ENCODE results near the gene AKNA. TPM values are rescaled to one million over a fixed set of nuclear protein-coding genes. Genes with fewer than 3 reads are reported as not detected.

The AKNA gene
- total RNA-seq, 1 donor from 2014 or later, result 24.6 TPM

DNA sequence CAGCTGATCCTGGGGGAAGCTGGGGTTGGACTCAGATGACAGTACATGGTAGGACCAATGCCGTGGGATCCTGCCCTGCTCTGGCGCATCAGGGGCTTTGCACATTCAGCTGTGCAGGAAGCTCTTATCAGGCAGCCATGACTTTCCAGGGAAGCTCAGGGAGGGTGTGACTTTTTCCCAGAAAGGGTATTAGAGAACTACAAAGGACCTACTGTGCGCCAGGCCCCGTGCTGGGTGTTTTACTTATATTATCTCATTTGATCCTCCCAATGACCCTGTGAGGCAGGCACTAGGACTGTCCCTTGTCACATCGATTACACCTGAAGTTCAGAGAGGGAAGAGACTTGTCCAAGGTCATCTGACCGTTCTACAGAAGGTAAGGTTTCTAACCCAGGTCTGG lies 23.7 kb upstream of the AKNA start:
- Mint-ChIP-seq H3K4me3 (ENCODE audit: low read depth) (no peak overlapping the region), H3K36me3 (ENCODE audit: insufficient read depth) (no peaks in the 10 kb centered on the region), H3K27ac (no peak overlapping the region), H3K9me3 (ENCODE audit: low read depth) (no peaks in the 10 kb centered on the region), H3K27me3 (peaks cover 13% of the 10 kb centered on the region), H3K4me1 (ENCODE audit: low read depth) (peaks cover 1% of the 10 kb centered on the region)
- no peak for DNase-seq (ENCODE audit: low spot score, unreplicated experiment)
- TF ChIP-seq, protein P1, sequence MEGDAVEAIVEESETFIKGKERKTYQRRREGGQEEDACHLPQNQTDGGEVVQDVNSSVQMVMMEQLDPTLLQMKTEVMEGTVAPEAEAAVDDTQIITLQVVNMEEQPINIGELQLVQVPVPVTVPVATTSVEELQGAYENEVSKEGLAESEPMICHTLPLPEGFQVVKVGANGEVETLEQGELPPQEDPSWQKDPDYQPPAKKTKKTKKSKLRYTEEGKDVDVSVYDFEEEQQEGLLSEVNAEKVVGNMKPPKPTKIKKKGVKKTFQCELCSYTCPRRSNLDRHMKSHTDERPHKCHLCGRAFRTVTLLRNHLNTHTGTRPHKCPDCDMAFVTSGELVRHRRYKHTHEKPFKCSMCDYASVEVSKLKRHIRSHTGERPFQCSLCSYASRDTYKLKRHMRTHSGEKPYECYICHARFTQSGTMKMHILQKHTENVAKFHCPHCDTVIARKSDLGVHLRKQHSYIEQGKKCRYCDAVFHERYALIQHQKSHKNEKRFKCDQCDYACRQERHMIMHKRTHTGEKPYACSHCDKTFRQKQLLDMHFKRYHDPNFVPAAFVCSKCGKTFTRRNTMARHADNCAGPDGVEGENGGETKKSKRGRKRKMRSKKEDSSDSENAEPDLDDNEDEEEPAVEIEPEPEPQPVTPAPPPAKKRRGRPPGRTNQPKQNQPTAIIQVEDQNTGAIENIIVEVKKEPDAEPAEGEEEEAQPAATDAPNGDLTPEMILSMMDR (IDR thresholded peaks at IDR 0.05; ENCODE audit: unreplicated experiment), result no peak

DNA sequence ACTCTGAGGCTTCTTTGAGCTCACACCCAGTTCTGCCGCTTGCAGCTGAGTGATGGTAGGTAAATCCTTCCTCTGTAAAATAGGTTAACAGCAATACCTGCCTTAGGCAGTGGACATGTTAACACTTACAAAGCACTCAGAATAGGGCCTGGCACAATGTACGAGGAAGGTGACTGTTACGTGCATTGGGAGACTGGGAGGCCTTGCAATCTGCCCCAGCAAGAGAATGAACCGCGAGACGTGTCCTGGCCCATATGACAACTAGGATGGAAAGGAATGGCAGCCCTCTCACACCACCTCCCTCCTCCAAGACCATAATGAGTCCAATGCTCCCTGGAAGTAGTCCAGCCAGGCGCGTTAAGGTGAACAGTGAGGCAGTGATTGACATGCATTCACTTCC lies 23.1 kb upstream of the AKNA start:
- H3K9me3 Mint-ChIP-seq (ENCODE audit: low read depth), result no peaks in the 10 kb centered on the region
- peaks cover 1% of the 10 kb centered on the region for H3K4me1 Mint-ChIP-seq (ENCODE audit: low read depth)
- H3K36me3 Mint-ChIP-seq (ENCODE audit: insufficient read depth), result no peaks in the 10 kb centered on the region
- TF ChIP-seq, protein P1 (IDR thresholded peaks at IDR 0.05; ENCODE audit: unreplicated experiment), result no peak
- DNase-seq (ENCODE audit: low spot score, unreplicated experiment), result no peak
- no peak overlapping the region for H3K27ac Mint-ChIP-seq
- H3K27me3 Mint-ChIP-seq, result peaks cover 13% of the 10 kb centered on the region
- H3K4me3 Mint-ChIP-seq (ENCODE audit: low read depth), result no peak overlapping the region

DNA sequence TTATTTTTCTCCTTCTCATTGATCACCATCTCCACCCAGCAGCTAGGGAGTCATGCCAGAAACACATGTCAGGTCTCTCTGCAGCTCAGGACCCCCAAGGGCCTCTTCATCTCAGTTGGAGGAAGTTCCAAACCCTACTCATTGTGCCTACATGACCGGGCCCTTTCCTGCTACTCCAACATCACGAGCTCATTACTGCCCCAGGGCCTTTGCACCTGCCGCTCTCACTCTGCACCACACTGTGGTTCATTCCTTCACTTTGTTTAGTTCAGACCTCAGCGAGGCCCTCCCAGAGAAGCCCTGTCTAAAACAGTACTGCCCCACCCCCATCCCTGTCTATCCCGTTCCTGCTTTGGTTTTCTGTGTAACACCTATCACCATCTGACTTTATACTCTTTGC lies 22.1 kb upstream of the AKNA start:
- H3K4me3 Mint-ChIP-seq (ENCODE audit: low read depth), result no peak overlapping the region
- H3K4me1 Mint-ChIP-seq (ENCODE audit: low read depth), result peaks cover 1% of the 10 kb centered on the region
- TF ChIP-seq, protein P1 (IDR thresholded peaks at IDR 0.05; ENCODE audit: unreplicated experiment), result no peak
- H3K9me3 Mint-ChIP-seq (ENCODE audit: low read depth), result no peaks in the 10 kb centered on the region
- no peak overlapping the region for H3K27ac Mint-ChIP-seq
- DNase-seq (ENCODE audit: low spot score, unreplicated experiment), result no peak
- H3K27me3 Mint-ChIP-seq, result peaks cover 11% of the 10 kb centered on the region
- H3K36me3 Mint-ChIP-seq (ENCODE audit: insufficient read depth), result no peaks in the 10 kb centered on the region

DNA sequence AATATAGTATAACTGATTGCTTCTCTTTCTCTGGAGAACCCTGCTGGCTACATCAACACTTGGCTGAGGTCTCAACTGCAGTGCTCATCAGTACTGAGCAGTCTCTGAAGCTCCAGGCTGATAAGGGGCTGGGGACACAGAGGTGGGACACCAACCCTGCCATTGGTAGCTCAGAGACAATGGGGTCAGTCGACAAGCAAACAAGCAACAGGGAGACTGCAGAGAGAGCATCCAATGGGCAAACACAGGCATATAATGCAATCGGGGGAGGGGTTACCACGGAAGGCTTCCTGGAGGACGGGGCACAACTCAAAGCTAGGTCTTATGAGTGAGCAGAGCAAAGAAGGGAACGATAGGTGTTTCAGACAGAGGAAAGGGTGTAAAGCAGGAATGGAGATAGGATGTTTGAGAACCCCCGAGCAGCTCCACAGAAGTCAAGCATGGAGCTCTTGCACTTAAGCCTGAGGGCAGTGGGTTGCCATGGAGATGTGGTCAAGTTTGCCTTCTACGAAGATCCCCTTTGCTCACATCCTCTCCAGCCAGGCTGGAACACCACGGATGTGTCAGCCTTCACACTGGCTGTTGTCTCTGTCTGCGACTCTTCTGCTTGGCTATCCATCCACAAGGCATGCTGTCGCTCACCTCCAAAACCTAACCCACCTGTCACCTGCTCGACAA lies 21.5 kb upstream of the AKNA start:
- DNase-seq (ENCODE audit: low spot score, unreplicated experiment), result no peak
- no peaks in the 10 kb centered on the region for H3K9me3 Mint-ChIP-seq (ENCODE audit: low read depth)
- H3K27ac Mint-ChIP-seq, result no peak overlapping the region

DNA sequence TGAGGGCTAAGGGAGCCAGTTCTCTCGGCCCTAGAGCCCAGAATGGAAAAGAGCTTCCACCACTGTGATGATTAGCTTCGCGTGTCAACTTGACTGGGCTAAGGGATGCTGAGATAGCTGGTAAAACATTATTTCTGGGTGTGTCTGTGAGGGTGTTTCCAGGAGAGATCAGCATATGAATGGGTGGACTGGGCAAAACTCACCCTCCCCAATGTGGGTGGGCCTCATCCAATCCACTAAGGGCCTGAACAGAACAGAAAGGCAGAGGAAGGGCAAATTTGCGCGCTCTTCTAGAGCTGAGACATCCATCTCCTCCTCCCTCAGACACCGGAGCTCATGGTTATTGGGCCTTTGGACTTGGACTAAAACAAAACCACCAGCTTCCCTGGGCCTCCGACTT lies 20.9 kb upstream of the AKNA start:
- peaks cover 11% of the 10 kb centered on the region for H3K27me3 Mint-ChIP-seq
- TF ChIP-seq, protein P1 (IDR thresholded peaks at IDR 0.05; ENCODE audit: unreplicated experiment), result no peak
- no peaks in the 10 kb centered on the region for H3K36me3 Mint-ChIP-seq (ENCODE audit: insufficient read depth)
- peaks cover 1% of the 10 kb centered on the region for H3K4me1 Mint-ChIP-seq (ENCODE audit: low read depth)
- no peaks in the 10 kb centered on the region for H3K9me3 Mint-ChIP-seq (ENCODE audit: low read depth)
- H3K27ac Mint-ChIP-seq, result no peak overlapping the region
- H3K4me3 Mint-ChIP-seq (ENCODE audit: low read depth), result no peak overlapping the region
- DNase-seq (ENCODE audit: low spot score, unreplicated experiment), result no peak

More for the DNA sequence above, 21.5 kb upstream of the AKNA start:
- H3K4me3 Mint-ChIP-seq (ENCODE audit: low read depth), result no peak overlapping the region
- H3K27me3 Mint-ChIP-seq, result peaks cover 11% of the 10 kb centered on the region
- no peaks in the 10 kb centered on the region for H3K36me3 Mint-ChIP-seq (ENCODE audit: insufficient read depth)
- H3K4me1 Mint-ChIP-seq (ENCODE audit: low read depth), result peaks cover 1% of the 10 kb centered on the region
- TF ChIP-seq, protein P1 (IDR thresholded peaks at IDR 0.05; ENCODE audit: unreplicated experiment), result no peak

Data from progenitor cell of endocrine pancreas (in vitro differentiated cells).